HCT116 (cell line): ENCODE measurements around the gene TNFRSF25. TPM values are rescaled to one million over a fixed set of nuclear protein-coding genes. Genes with fewer than 3 reads are reported as not detected.

ENCODE experiments used
- ATAC-seq: fragments of 200-7000 bp; cut with Tn5 transposase; 2 replicates; pipeline ENCODE4 v1.9.1; 2020; ENCODE audit warnings: mild to moderate bottlenecking, moderate library complexity
- BruUV-seq: library from RNA; stranded (reverse); fragments of 400-500 nt; replicated peaks from 2 replicates; lab custom pipeline; 2021; lab: Mats Ljungman, UMichigan
- CTCF ChIA-PET: fragments of 300-600 bp; sonication (Branson Sonifier 250); formaldehyde crosslinking; loops from one replicate; lab custom pipeline; 2021; ENCODE audit warnings: antibody characterized with exemption; lab: Charles Lee
- POLR2A ChIA-PET: fragments of 300-600, 350-600 bp; sonication (Branson Sonifier 250); formaldehyde crosslinking; loops from one replicate; lab custom pipeline; 2021; ENCODE audit warnings: antibody characterized with exemption; lab: Charles Lee
- RAD21 ChIA-PET, 2 experiments: fragments of 300-600 bp; sonication (Branson Sonifier 250); formaldehyde crosslinking; loops; one replicate each; lab custom pipeline; 2023; ENCODE audit warnings: low total read pairs in 2 of 2; ENCODE audit not compliant: uncharacterized antibody in 2 of 2, unreplicated experiment in 2 of 2, low non-redundant PET in 1 of 2; lab: Charles Lee
- DNase-seq: peaks from one replicate; pipeline ENCODE4 v3.0.0-alpha.2; 2010; ENCODE audit warnings: low read depth, low spot score
- H2AFZ ChIP-seq: fragments of 200-600 bp; shearing (Covaris generic), sonication (generic); 2 replicates; pipeline ENCODE4 v1.6.1; 2017; ENCODE audit warnings: low read depth, mixed run types, mixed read lengths, antibody characterized with exemption, low read length; ENCODE audit not compliant: poor library complexity, severe bottlenecking
- H3K27ac ChIP-seq: 2 replicates; pipeline ENCODE4 v1.5.1; 2012; ENCODE audit warnings: low read depth, low read length
- H3K27me3 ChIP-seq: fragments of 200-600 bp; sonication (generic); 2 replicates; pipeline ENCODE4 v1.6.1; 2016; ENCODE audit warnings: mixed run types, low read length, mixed read lengths; ENCODE audit not compliant: insufficient read depth
- H3K36me3 ChIP-seq, 2 experiments: fragments of 200-500 bp in 1 of 2; fragments of 200-600 bp in 1 of 2; sonication (Bioruptor generic) in 1 of 2; sonication (generic) in 1 of 2; 2 replicates each; pipeline versions ENCODE4 v1.5.1 to v1.6.1; 2014 to 2016; ENCODE audit warnings: low read length in 2 of 2, inconsistent platforms in 1 of 2, mixed read lengths in 1 of 2, mixed run types in 1 of 2; ENCODE audit not compliant: insufficient read depth in 2 of 2, control insufficient read depth in 1 of 2
- H3K4me1 ChIP-seq, 2 experiments: fragments of 200-600 bp in 1 of 2; sonication (generic) in 1 of 2; 2 replicates each; pipeline versions ENCODE4 v1.5.1 to v1.6.1; 2012 to 2017; ENCODE audit warnings: low read length in 2 of 2, inconsistent platforms in 1 of 2, mild to moderate bottlenecking in 1 of 2, mixed read lengths in 1 of 2, mixed run types in 1 of 2, moderate library complexity in 1 of 2; ENCODE audit not compliant: insufficient read depth in 2 of 2, control insufficient read depth in 1 of 2
- H3K4me2 ChIP-seq: fragments of 200-600 bp; sonication (generic); 2 replicates; pipeline ENCODE4 v1.6.1; 2017; ENCODE audit warnings: mixed run types, low read length, mixed read lengths
- H3K4me3 ChIP-seq, 2 experiments: fragments of 200-600 bp in 1 of 2; sonication (generic) in 1 of 2; replicated peaks in 1 of 2; 2 replicates each; pipeline ENCODE4 v1.5.1; 2011 to 2016; ENCODE audit warnings: low read length in 2 of 2, control low read depth in 1 of 2, low read depth in 1 of 2, mild to moderate bottlenecking in 1 of 2, mixed read lengths in 1 of 2, mixed run types in 1 of 2
- H3K79me2 ChIP-seq: fragments of 200-600 bp; sonication (generic); 2 replicates; pipeline ENCODE4 v1.6.1; 2017; ENCODE audit warnings: mild to moderate bottlenecking, mixed run types, low read length, moderate library complexity, mixed read lengths; ENCODE audit not compliant: insufficient read depth
- H3K9ac ChIP-seq: fragments of 200-600 bp; sonication (generic); 2 replicates; pipeline ENCODE4 v1.6.1; 2016; ENCODE audit warnings: low read length, mixed read lengths
- H3K9me2 ChIP-seq: fragments of 200-600 bp; sonication (generic), shearing (Covaris generic); 2 replicates; pipeline ENCODE4 v1.6.1; 2017; ENCODE audit warnings: mixed run types, mild to moderate bottlenecking, moderate library complexity; ENCODE audit not compliant: insufficient read depth
- H3K9me3 ChIP-seq, 2 experiments: fragments of 200-500 bp in 1 of 2; fragments of 200-600 bp in 1 of 2; sonication (Bioruptor generic) in 1 of 2; sonication (generic) in 1 of 2; 2 replicates each; pipeline ENCODE4 v1.6.1; 2014 to 2017; ENCODE audit warnings: low read length in 2 of 2, mixed read lengths in 2 of 2, inconsistent platforms in 1 of 2, low read depth in 1 of 2, mild to moderate bottlenecking in 1 of 2, mixed run types in 1 of 2, moderate library complexity in 1 of 2; ENCODE audit not compliant: control insufficient read depth in 1 of 2, insufficient read depth in 1 of 2
- H4K20me1 ChIP-seq: fragments of 200-600 bp; sonication (generic), shearing (Covaris generic); 2 replicates; pipeline ENCODE4 v1.6.1; 2017; ENCODE audit warnings: mixed run types, mild to moderate bottlenecking, moderate library complexity; ENCODE audit not compliant: insufficient read depth
- CEBPB ChIP-seq: IDR thresholded peaks from 2 replicates; pipeline ENCODE4 v1.6.1; 2012; ENCODE audit warnings: low read depth
- CTCF ChIP-seq, 3 experiments: fragments of 200-600 bp in 1 of 3; sonication (generic) in 1 of 3; IDR thresholded peaks in 2 of 3; conservative IDR thresholded peaks in 1 of 3; 2 replicates each; pipeline ENCODE4 v1.5.1; 2012 to 2017; ENCODE audit warnings: low read depth in 2 of 3, low read length in 2 of 3, antibody characterized with exemption in 1 of 3, borderline replicate concordance in 1 of 3, control low read depth in 1 of 3, mild to moderate bottlenecking in 1 of 3, mixed read lengths in 1 of 3, mixed run types in 1 of 3, moderate library complexity in 1 of 3; ENCODE audit not compliant: insufficient read depth in 1 of 3
- EGR1 ChIP-seq: IDR thresholded peaks from 2 replicates; pipeline ENCODE4 v1.6.1; 2012; ENCODE audit warnings: low read depth
- ELF1 ChIP-seq: IDR thresholded peaks from 2 replicates; pipeline ENCODE4 v1.6.1; 2012; ENCODE audit warnings: low read depth, borderline replicate concordance
- EZH2 ChIP-seq: fragments of 200-600 bp; sonication (generic); IDR thresholded peaks from 2 replicates; pipeline ENCODE4 v1.6.1; 2017; ENCODE audit warnings: antibody characterized with exemption, mixed run types
- EZH2phosphoT487 ChIP-seq: fragments of 200-600 bp; IDR thresholded peaks from 2 replicates; pipeline ENCODE4 v1.6.1; 2018; ENCODE audit warnings: antibody characterized with exemption, borderline replicate concordance
- FOSL1 ChIP-seq: IDR thresholded peaks from 2 replicates; pipeline ENCODE4 v1.6.1; 2012; ENCODE audit warnings: low read depth
- MAX ChIP-seq: IDR thresholded peaks from 2 replicates; pipeline ENCODE4 v1.6.1; 2012
- POLR2A ChIP-seq: IDR thresholded peaks from 2 replicates; pipeline ENCODE4 v1.7.0; 2011; ENCODE audit warnings: borderline replicate concordance; ENCODE audit not compliant: insufficient read depth, insufficient read length; ENCODE audit errors: extremely low read depth
- POLR2AphosphoS5 ChIP-seq: IDR thresholded peaks from 2 replicates; pipeline ENCODE4 v1.6.1; 2011; ENCODE audit warnings: mild to moderate bottlenecking, low read depth, low read length, moderate library complexity
- RAD21 ChIP-seq: IDR thresholded peaks from 2 replicates; pipeline ENCODE4 v1.6.1; 2012; ENCODE audit warnings: low read depth, mild to moderate bottlenecking
- SIN3A ChIP-seq: IDR thresholded peaks from 2 replicates; pipeline ENCODE4 v1.6.1; 2012; ENCODE audit warnings: low read depth
- SP1 ChIP-seq: IDR thresholded peaks from 2 replicates; pipeline ENCODE4 v1.6.1; 2012; ENCODE audit warnings: low read depth
- SRF ChIP-seq: IDR thresholded peaks from 2 replicates; pipeline ENCODE4 v1.6.1; 2012; ENCODE audit warnings: low read depth
- YY1 ChIP-seq: IDR thresholded peaks from 2 replicates; pipeline ENCODE4 v1.6.1; 2011; ENCODE audit warnings: low read length, low read depth, moderate library complexity, mild to moderate bottlenecking; ENCODE audit not compliant: insufficient replicate concordance; ENCODE audit errors: extremely low read depth
- ZFX ChIP-seq: fragments of 450-650 bp; IDR thresholded peaks from 2 replicates; pipeline ENCODE4 v1.6.1; 2017
- intact Hi-C: fragments of 100-400 bp; cut with micrococcal nuclease; formaldehyde crosslinking; loops from 2 replicates; pipeline ENCODE4 v1.10.0; 2022
- total RNA-seq: library from RNA; stranded (reverse); gene quantifications from one replicate; pipeline ENCODE4 v1.2.1, GENCODE V29; 2021; ENCODE audit not compliant: unreplicated experiment

Gene TNFRSF25
- total RNA-seq, 1 experiment from 2014 or later, result 27.5 TPM

GRCh38 chr1:6417961-6418667 is 47.9 kb downstream of the TNFRSF25 start:
- CTCF ChIA-PET, result interaction anchor here (2.9 kb wide), 1 partner anchor 21 kb away, joined by 30 read pairs; no protein-coding TSS in a partner anchor
- TF ChIP-seq FOSL1 (no peak), CEBPB (no peak), EGR1 (no peak)
- H3K9me3 ChIP-seq, result no peaks in the 10 kb centered on the region

GRCh38 chr1:6416906-6417305 is 49.1 kb downstream of the TNFRSF25 start:
- H3K4me1 ChIP-seq, result peaks cover 38 to 77% of the 10 kb centered on the region in 2 experiments
- intact Hi-C loops, result no loop called here
- H3K9me2 ChIP-seq, result no peaks in the 10 kb centered on the region
- no peaks in the 10 kb centered on the region for H3K36me3 ChIP-seq
- DNase-seq (no peak), ATAC-seq (no peak)
- CTCF ChIA-PET, result interaction anchor here (1.2 kb wide), 1 partner anchor 170 kb away, joined by 3 read pairs; no protein-coding TSS in a partner anchor
- TF ChIP-seq ELF1, result no peak
- TF ChIP-seq SP1, result no peak
- TF ChIP-seq ZFX, result no peak
- no peak for TF ChIP-seq CTCF (IDR thresholded peaks at IDR 0.05 in 2 of 3, conservative IDR thresholded peaks at IDR 0.05 in 1 of 3; ENCODE audit: borderline replicate concordance in 1 of 3, insufficient read depth in 1 of 3, low read depth in 2 of 3, low read length in 2 of 3)
- TF ChIP-seq POLR2A, result no peak
- TF ChIP-seq EZH2, result no peak
- TF ChIP-seq POLR2AphosphoS5, result no peak
- TF ChIP-seq EZH2phosphoT487, result no peak
- TF ChIP-seq MAX, result no peak
- TF ChIP-seq RAD21, result no peak
- no peak for TF ChIP-seq SIN3A
- no peak for TF ChIP-seq YY1
- no peak for TF ChIP-seq SRF
- TF ChIP-seq CEBPB, result no peak
- TF ChIP-seq EGR1, result no peak
- no peaks in the 10 kb centered on the region for H3K9me3 ChIP-seq
- H4K20me1 ChIP-seq, result no peaks in the 10 kb centered on the region
- no TSS peak for BruUV-seq
- POLR2A ChIA-PET, result no interaction called here
- H3K4me3 ChIP-seq, result no peak overlapping the region
- H3K27ac ChIP-seq, result no peak overlapping the region
- H3K9ac ChIP-seq, result no peak overlapping the region
- H3K27me3 ChIP-seq, result no peaks in the 10 kb centered on the region
- no peaks in the 10 kb centered on the region for H3K79me2 ChIP-seq
- no peak overlapping the region; the same call in 1 of the 2 replicates for H3K4me2 ChIP-seq
- RAD21 ChIA-PET, result no interaction called here
- no peak overlapping the region for H2AFZ ChIP-seq

More at GRCh38 chr1:6417961-6418667, 47.9 kb downstream of the TNFRSF25 start:
- no peak for ATAC-seq
- Histone ChIP-seq H4K20me1 (no peaks in the 10 kb centered on the region), H2AFZ (no peak overlapping the region), H3K4me3 (no peak overlapping the region), H3K36me3 (no peaks in the 10 kb centered on the region), H3K9ac (no peak overlapping the region), H3K27me3 (no peaks in the 10 kb centered on the region), H3K4me2 (no peak overlapping the region), H3K4me1 (peaks cover 44 to 84% of the 10 kb centered on the region in 2 experiments), H3K27ac (no peak overlapping the region), H3K79me2 (no peaks in the 10 kb centered on the region), H3K9me2 (no peaks in the 10 kb centered on the region)
- BruUV-seq, result TSS peak; percentile 40
- intact Hi-C loops, result no loop called here
- RAD21 ChIA-PET, result no interaction called here
- POLR2A ChIA-PET, result no interaction called here
- no peak for DNase-seq
